Measurements from ENCODE around the gene GPANK1.

The GPANK1 gene

GRCh38 chr6:31614684-31615578, 49.9 kb downstream of the GPANK1 start, which contains the start of gene AIF1:
Gene AIF1, plus strand, starts transcription at chr6:31615234. Its CDS starts 96 bp downstream, at chr6:31615330.
- no peak for DNase-seq

- DNase-seq, result no peak
Observed at GRCh38 chr6:31614075-31614619, 50.6 kb downstream of the GPANK1 start.
